ENCODE results near the gene CPNE4.

CPNE4 gene

GRCh38 chr3:131731709-131732108 lies 303.1 kb downstream of the CPNE4 start:
- TF ChIP-seq CTCF (IDR thresholded peaks at IDR 0.05), result no peak

- no peak for TF ChIP-seq CTCF (IDR thresholded peaks at IDR 0.05)
These were observed 304.2 kb downstream of the CPNE4 start for GRCh38 chr3:131730581-131730980.

DNA sequence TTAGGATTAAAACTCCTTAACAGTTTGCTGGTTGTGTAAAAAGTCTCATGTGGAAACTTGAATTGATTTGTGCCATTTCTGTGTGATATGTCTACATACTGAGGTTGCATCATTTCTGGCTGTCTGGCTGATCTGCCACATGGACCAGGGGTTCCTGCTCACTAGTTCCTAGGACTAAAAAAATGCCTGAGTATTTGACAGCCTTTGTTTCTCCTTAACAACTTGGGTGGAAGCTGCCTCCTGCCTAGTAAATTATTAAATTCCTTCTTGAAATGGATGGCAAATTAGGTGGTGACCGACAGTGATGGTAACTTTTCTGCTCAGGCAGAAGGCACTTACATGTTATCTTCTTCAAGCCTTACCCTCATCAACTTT lies 305.2 kb downstream of the CPNE4 start:
- no peak for TF ChIP-seq CTCF (IDR thresholded peaks at IDR 0.05)

DNA sequence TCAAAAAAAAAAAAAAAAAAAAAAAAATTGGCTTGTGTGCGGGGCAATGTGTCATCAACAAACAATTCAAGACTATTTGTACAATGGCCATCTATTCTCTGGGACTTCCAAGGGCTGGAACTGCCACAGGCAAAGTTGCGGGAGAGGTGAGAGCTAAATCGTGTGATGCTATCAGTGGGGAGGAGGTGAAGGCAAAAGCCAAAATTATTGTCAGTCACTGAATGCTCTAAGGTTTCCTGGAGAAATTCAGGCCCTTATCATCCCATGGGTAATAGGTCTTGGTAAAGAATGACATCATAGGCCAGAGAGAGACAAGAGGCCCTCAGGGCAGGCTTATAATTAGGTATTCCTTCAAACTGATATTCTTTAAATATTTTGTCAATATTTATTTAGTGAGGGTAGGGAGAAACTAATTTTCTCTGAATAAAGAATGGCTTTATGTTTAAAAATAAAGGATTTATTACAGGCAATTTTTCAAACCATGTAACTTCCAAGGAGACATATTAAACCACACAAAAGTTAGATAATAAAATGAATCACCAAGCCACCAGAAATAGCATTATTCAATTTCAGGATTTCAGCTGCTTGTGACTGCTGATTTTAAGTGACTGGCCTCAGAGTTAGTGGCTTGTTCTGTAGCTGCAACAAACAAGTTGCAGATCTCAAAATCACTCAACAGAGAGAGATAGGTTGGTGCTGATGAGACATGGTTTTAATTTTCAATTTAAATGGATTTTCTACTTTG lies 305.7 kb downstream of the CPNE4 start:
- no peak for TF ChIP-seq CTCF (IDR thresholded peaks at IDR 0.05)

DNA sequence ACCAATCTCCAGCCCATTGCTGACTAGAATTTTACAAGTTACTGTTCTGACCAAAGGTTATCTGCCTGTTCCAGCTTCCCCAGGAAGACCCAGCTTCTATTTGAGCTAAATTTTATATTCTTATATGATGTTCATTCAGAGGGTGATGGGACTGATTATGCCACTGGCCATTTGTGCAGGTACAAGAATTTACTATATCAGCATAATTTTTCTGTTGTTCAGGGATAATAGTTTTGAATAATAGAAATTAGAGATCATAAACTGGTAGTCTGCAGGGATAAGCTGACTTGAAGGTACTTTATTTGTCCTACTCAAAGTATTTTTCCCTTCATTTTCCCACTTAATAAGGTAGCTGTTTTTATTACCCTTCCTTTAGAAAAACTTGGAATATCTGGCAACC lies 309.4 kb downstream of the CPNE4 start:
- TF ChIP-seq CTCF (IDR thresholded peaks at IDR 0.05), result no peak

- TF ChIP-seq CTCF (IDR thresholded peaks at IDR 0.05), result no peak
These were observed 311.5 kb downstream of the CPNE4 start for GRCh38 chr3:131723343-131723742.

DNA sequence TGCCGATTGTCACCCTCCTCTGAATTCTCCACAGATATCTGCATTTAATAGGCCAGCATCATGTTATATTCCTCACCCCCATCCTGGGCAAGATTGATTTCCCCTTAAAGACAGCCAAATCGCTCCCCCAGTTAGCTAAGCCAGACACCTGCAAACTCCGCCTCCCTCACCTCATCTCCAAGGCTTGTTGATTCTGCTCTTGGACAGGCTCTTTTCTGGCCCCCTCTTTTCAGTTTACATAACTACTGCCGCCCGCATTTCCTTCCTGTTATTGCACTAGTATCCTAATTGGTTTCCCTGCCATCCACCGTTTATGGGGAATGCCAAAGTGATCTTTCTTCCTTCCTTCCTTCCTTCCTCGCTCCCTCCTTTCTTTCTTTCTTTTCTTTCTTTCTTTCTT lies 317.3 kb downstream of the CPNE4 start:
- no peak for TF ChIP-seq CTCF (IDR thresholded peaks at IDR 0.05)

- no peak for TF ChIP-seq CTCF (IDR thresholded peaks at IDR 0.05)
These were observed 317.9 kb downstream of the CPNE4 start for GRCh38 chr3:131716943-131717342.

Measured in LNCAP (cell line).